NCI-H69 (cell line): ENCODE data around the gene THRA.

ENCODE experiments used
- DNase-seq: peaks from one replicate; lab custom pipeline; 2025; lab: John Stamatoyannopoulos, UW

THRA gene

GRCh38 chr17:40064971-40065768 is 2.4 kb downstream of the THRA start:
- no peak for DNase-seq

GRCh38 chr17:40065769-40066510 is 3.2 kb downstream of the THRA start:
- DNase-seq: no peak

- no peak for DNase-seq
Measured at GRCh38 chr17:40067710-40068109, 4.9 kb downstream of the THRA start.

- no peak for DNase-seq
Measured at GRCh38 chr17:40068129-40068581, 5.4 kb downstream of the THRA start.

- DNase-seq: no peak
Measured at GRCh38 chr17:40068584-40068916, 5.8 kb downstream of the THRA start.

GRCh38 chr17:40068917-40069750 is 6.4 kb downstream of the THRA start:
- peak; percentile 90 for DNase-seq

GRCh38 chr17:40069751-40070708 is 7.3 kb downstream of the THRA start:
- peak; percentile 95 for DNase-seq

GRCh38 chr17:40070709-40071312 is 8.0 kb downstream of the THRA start:
- peak; percentile 49 for DNase-seq

GRCh38 chr17:40071313-40072039 is 8.7 kb downstream of the THRA start:
- peak; percentile 23 for DNase-seq

- peak; percentile 96 for DNase-seq
Measured at GRCh38 chr17:40072040-40072734, 9.4 kb downstream of the THRA start.

- peak; percentile 34 for DNase-seq
Measured at GRCh38 chr17:40072735-40073346, 10.1 kb downstream of the THRA start.

GRCh38 chr17:40073454-40074174 is 10.8 kb downstream of the THRA start:
- DNase-seq: no peak

- DNase-seq: no peak
Measured at GRCh38 chr17:40074175-40074512, 11.4 kb downstream of the THRA start.

- no peak for DNase-seq
Measured at GRCh38 chr17:40074871-40075200, 12.1 kb downstream of the THRA start.

GRCh38 chr17:40075201-40075941 is 12.6 kb downstream of the THRA start:
- DNase-seq: peak; percentile 89

GRCh38 chr17:40075942-40076498 is 13.3 kb downstream of the THRA start:
- DNase-seq: no peak

- DNase-seq: no peak
Measured at GRCh38 chr17:40076591-40076990, 13.8 kb downstream of the THRA start.

- DNase-seq: no peak
Measured at GRCh38 chr17:40079545-40079944, 16.8 kb downstream of the THRA start.
